PC-3 (cell line): Measurements from ENCODE around the gene KIF5C. TPM values are rescaled to one million over a fixed set of nuclear protein-coding genes. Genes with fewer than 3 reads are reported as not detected.

Source experiments
- ATAC-seq: fragments of 200-7000 bp; cut with Tn5 transposase; 2 replicates; pipeline ENCODE4 v1.9.1; 2020; ENCODE audit warnings: mild to moderate bottlenecking, moderate library complexity
- BruUV-seq: library from RNA; stranded (reverse); fragments of 400-500 nt; replicated peaks from 2 replicates; lab custom pipeline; 2021; lab: Mats Ljungman, UMichigan
- CTCF ChIA-PET: fragments of 300-600 bp; sonication (Branson Sonifier 250); formaldehyde crosslinking; loops from one replicate; lab custom pipeline; 2022; ENCODE audit warnings: antibody characterized with exemption; lab: Charles Lee
- POLR2A ChIA-PET: fragments of 300-600 bp; sonication (Branson Sonifier 250); formaldehyde crosslinking; loops from one replicate; lab custom pipeline; 2022; ENCODE audit warnings: antibody characterized with exemption; ENCODE audit not compliant: unreplicated experiment; lab: Charles Lee
- DNase-seq: peaks from one replicate; pipeline ENCODE4 v3.0.0-alpha.2; 2015
- H2AFZ ChIP-seq: fragments of 300-600 bp; sonication (generic); 2 replicates; pipeline ENCODE4 v1.6.0; 2016; ENCODE audit warnings: antibody characterized with exemption, low read length
- H3F3A ChIP-seq: fragments of 300-600 bp; sonication (generic); one replicate; pipeline ENCODE4 v1.6.0; 2017; ENCODE audit warnings: antibody characterized with exemption, low read length, control low read depth, mild to moderate bottlenecking; ENCODE audit not compliant: unreplicated experiment
- H3K27ac ChIP-seq: fragments of 300-600 bp; sonication (generic); 2 replicates; pipeline ENCODE4 v1.5.1; 2016; ENCODE audit warnings: mild to moderate bottlenecking, low read length
- H3K27me3 ChIP-seq: fragments of 300-600 bp; sonication (generic); 2 replicates; pipeline ENCODE4 v1.6.1; 2016; ENCODE audit warnings: low read length, mixed read lengths
- H3K36me3 ChIP-seq: fragments of 300-600 bp; sonication (generic); 2 replicates; pipeline ENCODE4 v1.6.1; 2016; ENCODE audit warnings: low read depth, mixed run types, low read length, mixed read lengths
- H3K4me1 ChIP-seq: fragments of 300-600 bp; sonication (generic); 2 replicates; pipeline ENCODE4 v1.5.1; 2016; ENCODE audit warnings: low read length; ENCODE audit not compliant: insufficient read depth
- H3K4me2 ChIP-seq: fragments of 300-600 bp; sonication (generic); 2 replicates; pipeline ENCODE4 v1.6.0; 2016; ENCODE audit warnings: low read length
- H3K4me3 ChIP-seq: fragments of 300-600 bp; sonication (generic); 2 replicates; pipeline ENCODE4 v1.5.1; 2016; ENCODE audit warnings: mild to moderate bottlenecking, low read length, mixed read lengths
- H3K79me2 ChIP-seq: fragments of 300-600 bp; sonication (generic); 2 replicates; pipeline ENCODE4 v1.6.1; 2017; ENCODE audit warnings: low read length, mixed read lengths
- H3K9ac ChIP-seq: fragments of 300-600 bp; sonication (generic); 2 replicates; pipeline ENCODE4 v1.6.0; 2016; ENCODE audit warnings: mild to moderate bottlenecking, low read length
- H3K9me2 ChIP-seq: fragments of 300-600 bp; sonication (generic); replicated peaks from 2 replicates; pipeline ENCODE4 v1.6.1; 2016; ENCODE audit warnings: mixed run types, low read length, mixed read lengths
- H3K9me3 ChIP-seq: fragments of 300-600 bp; sonication (generic); 2 replicates; pipeline ENCODE4 v1.6.1; 2016; ENCODE audit warnings: low read length, mixed read lengths
- H4K20me1 ChIP-seq: fragments of 300-600 bp; sonication (generic); 2 replicates; pipeline ENCODE4 v1.6.1; 2016; ENCODE audit warnings: low read length, mixed read lengths
- CTCF ChIP-seq: fragments of 300-600 bp; sonication (generic); conservative IDR thresholded peaks from 2 replicates; pipeline ENCODE4 v1.5.1; 2017; ENCODE audit warnings: antibody characterized with exemption, low read depth, mild to moderate bottlenecking, low read length
- EZH2 ChIP-seq: fragments of 300-600 bp; sonication (generic); IDR thresholded peaks from one replicate; pipeline ENCODE4 v1.6.1; 2017; ENCODE audit warnings: antibody characterized with exemption, mild to moderate bottlenecking, low read length; ENCODE audit not compliant: unreplicated experiment
- EZH2phosphoT487 ChIP-seq: fragments of 300-600 bp; sonication (generic); IDR thresholded peaks from 2 replicates; pipeline ENCODE4 v1.6.1; 2018; ENCODE audit warnings: mild to moderate bottlenecking, antibody characterized with exemption, low read length, borderline replicate concordance
- intact Hi-C: fragments of 100-400 bp; cut with micrococcal nuclease; formaldehyde crosslinking; loops from 2 replicates; pipeline ENCODE4 v1.9.0; 2023
- total RNA-seq: library from RNA; depleted of rRNA; stranded (reverse); fragments of >200 nt; gene quantifications from 2 replicates; pipeline ENCODE4 v1.2.3, GENCODE V29; 2014

The KIF5C gene
- total RNA-seq, 1 experiment from 2014 or later: 4.0 TPM

DNA sequence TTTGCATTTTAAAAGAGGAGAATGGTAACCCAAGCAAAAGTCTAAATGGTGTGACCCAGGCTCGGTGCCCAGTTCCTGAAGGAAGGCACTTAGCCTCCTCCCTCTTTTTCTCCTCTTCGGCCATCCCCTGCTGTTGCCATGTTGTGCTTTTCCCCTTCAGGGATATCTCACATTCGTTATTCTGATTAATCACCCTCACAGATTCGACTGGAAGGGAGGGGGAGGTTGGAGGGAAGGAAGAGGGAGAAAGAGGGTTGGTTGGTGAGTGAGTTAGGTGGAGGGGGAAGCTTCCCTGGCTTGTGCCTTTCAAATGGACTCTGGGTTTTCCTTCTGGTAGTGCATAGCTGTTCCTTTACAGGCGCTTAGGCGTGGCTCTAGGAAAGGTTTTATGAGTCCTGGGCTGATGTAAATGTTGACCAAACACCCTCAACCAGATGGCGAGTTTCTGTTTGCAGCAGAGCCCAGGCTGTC, 124.5 kb downstream of the KIF5C start:
- Histone ChIP-seq H3K4me3 (0 out of 2 replicates have a peak overlapping the region, but pooled peaks have one; percentile 15), H3K4me2 (peak overlapping the region; percentile 38; the same call in 1 of the 2 replicates), H3K9ac (no peak overlapping the region), H3K27ac (no peak overlapping the region), H3K79me2 (no peaks in the 10 kb centered on the region), H4K20me1 (no peaks in the 10 kb centered on the region), H3K4me1 (peaks cover 7% of the 10 kb centered on the region; the same call in 1 of the 2 replicates), H3K36me3 (no peaks in the 10 kb centered on the region), H2AFZ (peak overlapping the region; percentile 21; the same call in 1 of the 2 replicates), H3F3A (no peaks in the 10 kb centered on the region), H3K9me2 (no peaks in the 10 kb centered on the region), H3K9me3 (no peaks in the 10 kb centered on the region), H3K27me3 (peaks cover 31% of the 10 kb centered on the region; the same call in 1 of the 2 replicates)
- CTCF ChIA-PET: no interaction called here
- POLR2A ChIA-PET: no interaction called here
- TF ChIP-seq CTCF (no peak), EZH2 (no peak), EZH2phosphoT487 (no peak)
- BruUV-seq: no TSS peak
- DNase-seq: peak; percentile 17
- intact Hi-C loops: no loop called here
- ATAC-seq: peak; percentile 73

DNA sequence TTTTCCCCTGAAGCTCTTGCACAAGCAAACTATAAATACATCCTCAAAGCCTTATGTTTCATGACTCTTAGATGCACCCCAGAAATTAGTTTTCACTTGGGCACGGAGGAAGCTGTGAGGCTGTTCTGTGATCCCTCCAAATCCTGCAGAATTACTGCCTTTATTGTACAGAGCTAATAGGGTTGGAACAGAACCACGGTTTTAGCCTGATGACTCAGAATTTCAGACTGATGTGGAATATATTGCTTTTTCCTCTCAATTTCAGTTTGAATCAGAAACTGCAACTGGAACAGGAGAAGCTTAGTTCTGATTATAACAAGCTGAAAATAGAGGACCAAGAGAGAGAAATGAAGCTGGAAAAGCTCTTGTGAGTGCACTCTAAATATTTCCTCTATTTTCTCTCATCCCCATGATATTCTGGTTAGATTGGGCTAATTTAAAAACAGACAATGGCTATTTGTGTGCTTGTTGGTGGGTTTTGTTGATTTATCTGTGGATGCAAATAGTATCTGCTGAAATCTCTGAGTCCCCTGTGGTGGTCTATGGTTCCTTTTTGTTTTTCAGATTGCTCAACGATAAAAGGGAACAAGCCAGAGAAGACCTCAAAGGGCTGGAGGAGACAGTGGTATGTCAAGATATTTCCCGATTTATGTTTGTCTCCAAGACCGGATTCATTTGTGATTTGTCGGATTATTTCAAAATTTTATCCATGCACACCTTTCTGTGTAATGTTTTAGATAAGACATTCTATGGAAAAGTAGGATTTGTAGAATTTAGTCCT, 125.3 kb downstream of the KIF5C start:
- no peak for TF ChIP-seq CTCF
- TF ChIP-seq EZH2phosphoT487: no peak
- TF ChIP-seq EZH2: no peak
- H4K20me1 ChIP-seq: no peaks in the 10 kb centered on the region
- peaks cover 37% of the 10 kb centered on the region; the same call in 1 of the 2 replicates for H3K27me3 ChIP-seq
- H3K9me2 ChIP-seq: no peaks in the 10 kb centered on the region
- no peaks in the 10 kb centered on the region for H3K36me3 ChIP-seq
- ChIA-PET CTCF (no interaction called here), POLR2A (no interaction called here)
- H3F3A ChIP-seq: no peaks in the 10 kb centered on the region
- no TSS peak for BruUV-seq
- no peaks in the 10 kb centered on the region for H3K79me2 ChIP-seq
- no peak overlapping the region for H3K27ac ChIP-seq
- ATAC-seq (no peak), DNase-seq (no peak)
- intact Hi-C loops: no loop called here
- H3K4me1 ChIP-seq: peaks cover 7% of the 10 kb centered on the region; the same call in 1 of the 2 replicates
- no peak overlapping the region; the same call in 1 of the 2 replicates for H2AFZ ChIP-seq
- H3K4me3 ChIP-seq: no peak overlapping the region
- no peak overlapping the region for H3K4me2 ChIP-seq
- no peaks in the 10 kb centered on the region for H3K9me3 ChIP-seq
- H3K9ac ChIP-seq: no peak overlapping the region

- TF ChIP-seq CTCF (no peak), EZH2 (no peak), EZH2phosphoT487 (no peak)
- no peak overlapping the region for H3K9ac ChIP-seq
- no peaks in the 10 kb centered on the region for H3K36me3 ChIP-seq
- no peak overlapping the region for H2AFZ ChIP-seq
- no peaks in the 10 kb centered on the region for H3K9me3 ChIP-seq
- no TSS peak for BruUV-seq
- no peaks in the 10 kb centered on the region for H3K79me2 ChIP-seq
- no peaks in the 10 kb centered on the region for H3F3A ChIP-seq
- no peak overlapping the region for H3K4me3 ChIP-seq
- H3K4me2 ChIP-seq: no peak overlapping the region
- no peaks in the 10 kb centered on the region for H4K20me1 ChIP-seq
- H3K27ac ChIP-seq: no peak overlapping the region
- H3K27me3 ChIP-seq: peaks cover 47% of the 10 kb centered on the region
- CTCF ChIA-PET: no interaction called here
- H3K9me2 ChIP-seq: no peaks in the 10 kb centered on the region
- intact Hi-C loops: no loop called here
- no peak for ATAC-seq
- DNase-seq: no peak
- POLR2A ChIA-PET: no interaction called here
- peaks cover 7% of the 10 kb centered on the region; the same call in 1 of the 2 replicates for H3K4me1 ChIP-seq
Observed at GRCh38 chr2:149001496-149001895, 126.5 kb downstream of the KIF5C start.
